Stromal cell of bone marrow (primary cell): ENCODE data around the gene ECT2L.

Experiments
- DNase-seq: peaks from one replicate; pipeline ENCODE4 v3.0.0-alpha.2; 2012; ENCODE audit warnings: low read depth

Gene ECT2L

GRCh38 chr6:138795809-138796603 is at the start of gene ECT2L:
TSS of gene ECT2L (plus strand) at chr6:138796087. CDS start at chr6:138813275, 17,188 bp downstream.
- DNase-seq, result no peak

GRCh38 chr6:138752017-138752416 is 43.9 kb upstream of the ECT2L start:
- DNase-seq, result no peak

GRCh38 chr6:138757136-138757535 is 38.8 kb upstream of the ECT2L start:
- no peak for DNase-seq

- no peak for DNase-seq
These were observed 29.8 kb upstream of the ECT2L start for GRCh38 chr6:138765896-138766655.

- DNase-seq, result no peak
These were observed 26.7 kb upstream of the ECT2L start for GRCh38 chr6:138769102-138769676.

GRCh38 chr6:138772596-138773176 is 23.2 kb upstream of the ECT2L start:
- DNase-seq, result no peak

GRCh38 chr6:138773177-138774091 is 22.5 kb upstream of the ECT2L start, which contains the start of gene CCDC28A:
TSS of gene CCDC28A (plus strand) at chr6:138773769. CDS start at chr6:138776121, 2,352 bp downstream.
- peak; percentile 89 for DNase-seq

GRCh38 chr6:138774370-138774769 is 21.5 kb upstream of the ECT2L start:
- DNase-seq, result no peak

- DNase-seq, result no peak
These were observed 19.2 kb upstream of the ECT2L start for GRCh38 chr6:138776659-138777058.

- DNase-seq, result no peak
These were observed 17.6 kb upstream of the ECT2L start for GRCh38 chr6:138778331-138778730.

- DNase-seq, result no peak
These were observed 13.6 kb upstream of the ECT2L start for GRCh38 chr6:138782243-138782642.

- no peak for DNase-seq
These were observed 10.8 kb upstream of the ECT2L start for GRCh38 chr6:138785079-138785478.

- no peak for DNase-seq
These were observed 9.9 kb upstream of the ECT2L start for GRCh38 chr6:138785980-138786379.

- no peak for DNase-seq
These were observed 8.7 kb upstream of the ECT2L start for GRCh38 chr6:138787138-138787537.

GRCh38 chr6:138796771-138797170 is 884 bp downstream of the ECT2L start:
- DNase-seq, result no peak

- no peak for DNase-seq
These were observed 2.0 kb downstream of the ECT2L start for GRCh38 chr6:138797806-138798446.

GRCh38 chr6:138800377-138801150 is 4.7 kb downstream of the ECT2L start:
- no peak for DNase-seq

GRCh38 chr6:138803331-138803730 is 7.4 kb downstream of the ECT2L start:
- DNase-seq, result no peak

GRCh38 chr6:138803861-138804260 is 8.0 kb downstream of the ECT2L start:
- no peak for DNase-seq
